Liver (tissue), 9 donors: ENCODE results near the gene MAD2L2. TPM values are rescaled to one million over a fixed set of nuclear protein-coding genes. Genes with fewer than 3 reads are reported as not detected.

ENCODE experiments used
- DNase-seq: peaks from one replicate; pipeline ENCODE4 v3.0.0-alpha.2; 2017; ENCODE audit warnings: low spot score
- H3K27ac ChIP-seq, 2 donors: one replicate each; pipeline ENCODE4 v1.7.0; 2013; ENCODE audit warnings: inconsistent platforms in 2 of 2, low read length in 2 of 2, control low read depth in 1 of 2, low read depth in 1 of 2, mild to moderate bottlenecking in 1 of 2
- H3K27me3 ChIP-seq, 4 donors: one replicate each; pipeline versions ENCODE4 v1.6.1 to v1.7.0; 2013; ENCODE audit warnings: low read length in 3 of 4, inconsistent platforms in 1 of 4, mild to moderate bottlenecking in 1 of 4, moderate library complexity in 1 of 4; ENCODE audit not compliant: control insufficient read depth in 4 of 4, insufficient read depth in 4 of 4
- H3K36me3 ChIP-seq, 4 donors: one replicate each; pipeline versions ENCODE4 v1.6.1 to v1.7.0; 2013; ENCODE audit warnings: low read length in 3 of 4, mild to moderate bottlenecking in 3 of 4, low read depth in 1 of 4, moderate library complexity in 1 of 4; ENCODE audit not compliant: control insufficient read depth in 4 of 4, insufficient read depth in 3 of 4
- H3K4me1 ChIP-seq, 4 donors: one replicate each; pipeline versions ENCODE4 v1.6.1 to v1.7.0; 2013; ENCODE audit warnings: low read length in 3 of 4, mild to moderate bottlenecking in 3 of 4, moderate library complexity in 1 of 4; ENCODE audit not compliant: control insufficient read depth in 4 of 4, insufficient read depth in 4 of 4
- H3K4me3 ChIP-seq, 3 donors: one replicate each; pipeline versions ENCODE4 v1.6.1 to v1.7.0; 2013; ENCODE audit warnings: low read length in 3 of 3, control low read depth in 1 of 3, low read depth in 1 of 3, mild to moderate bottlenecking in 1 of 3
- H3K9ac ChIP-seq, 2 donors: one replicate each; pipeline ENCODE4 v1.7.0; 2013; ENCODE audit warnings: low read length in 2 of 2, mild to moderate bottlenecking in 2 of 2, moderate library complexity in 2 of 2, control low read depth in 1 of 2, low read depth in 1 of 2
- H3K9me3 ChIP-seq, 4 donors: one replicate each; pipeline versions ENCODE4 v1.6.1 to v1.7.0; 2013; ENCODE audit warnings: low read length in 3 of 4; ENCODE audit not compliant: control insufficient read depth in 4 of 4
- ATF3 ChIP-seq: IDR thresholded peaks from 2 replicates; pipeline ENCODE4 v1.6.1; 2016; ENCODE audit warnings: antibody characterized with exemption
- CTCF ChIP-seq: fragments of 150-350 bp; IDR thresholded peaks from 2 replicates; pipeline ENCODE4 v1.5.1; 2017; ENCODE audit warnings: improper control_type of control experiment, low read depth, low read length; ENCODE audit not compliant: missing input control
- EGR1 ChIP-seq, 2 donors: IDR thresholded peaks; 2 replicates each; pipeline ENCODE4 v1.6.1; 2016 to 2018; ENCODE audit warnings: antibody characterized with exemption in 2 of 2, low read depth in 2 of 2
- FOXA1 ChIP-seq: IDR thresholded peaks from 2 replicates; pipeline ENCODE4 v1.6.1; 2016; ENCODE audit warnings: antibody characterized with exemption
- FOXA2 ChIP-seq: IDR thresholded peaks from 2 replicates; pipeline ENCODE4 v1.6.1; 2016; ENCODE audit warnings: antibody characterized with exemption
- GABPA ChIP-seq, 2 donors: IDR thresholded peaks in 1 of 2; conservative IDR thresholded peaks in 1 of 2; 2 replicates each; pipeline ENCODE4 v1.6.1; 2016; ENCODE audit warnings: antibody characterized with exemption in 2 of 2, mild to moderate bottlenecking in 1 of 2, moderate library complexity in 1 of 2
- HNF4A ChIP-seq, 2 donors: conservative IDR thresholded peaks; 2 replicates each; pipeline ENCODE4 v1.6.1; 2016; ENCODE audit warnings: antibody characterized with exemption in 2 of 2, mild to moderate bottlenecking in 2 of 2
- HNF4G ChIP-seq: IDR thresholded peaks from 2 replicates; pipeline ENCODE4 v1.6.1; 2016; ENCODE audit warnings: antibody characterized with exemption
- JUND ChIP-seq, 2 donors: IDR thresholded peaks; 2 replicates each; pipeline ENCODE4 v1.6.1; 2016; ENCODE audit warnings: antibody characterized with exemption in 2 of 2
- MAX ChIP-seq: IDR thresholded peaks from 2 replicates; pipeline ENCODE4 v1.6.1; 2016; ENCODE audit warnings: antibody characterized with exemption
- NR2F2 ChIP-seq: IDR thresholded peaks from 2 replicates; pipeline ENCODE4 v1.6.1; 2016; ENCODE audit warnings: antibody characterized with exemption
- RAD21 ChIP-seq, 2 donors: IDR thresholded peaks; 2 replicates each; pipeline ENCODE4 v1.6.1; 2016; ENCODE audit warnings: antibody characterized with exemption in 2 of 2, mild to moderate bottlenecking in 2 of 2
- REST ChIP-seq: IDR thresholded peaks from 2 replicates; pipeline ENCODE4 v1.6.1; 2016; ENCODE audit warnings: antibody characterized with exemption, mild to moderate bottlenecking
- RXRA ChIP-seq, 2 donors: IDR thresholded peaks; 2 replicates each; pipeline ENCODE4 v1.6.1; 2017 to 2018; ENCODE audit warnings: antibody characterized with exemption in 2 of 2, mild to moderate bottlenecking in 1 of 2
- SP1 ChIP-seq: IDR thresholded peaks from 2 replicates; pipeline ENCODE4 v1.6.1; 2018; ENCODE audit warnings: antibody characterized with exemption, mild to moderate bottlenecking
- TAF1 ChIP-seq: conservative IDR thresholded peaks from 2 replicates; pipeline ENCODE4 v1.6.1; 2016; ENCODE audit warnings: antibody characterized with exemption, mild to moderate bottlenecking
- YY1 ChIP-seq: IDR thresholded peaks from 2 replicates; pipeline ENCODE4 v1.6.1; 2016; ENCODE audit warnings: antibody characterized with exemption, mild to moderate bottlenecking
- ZBTB33 ChIP-seq: IDR thresholded peaks from 2 replicates; pipeline ENCODE4 v1.6.1; 2016; ENCODE audit warnings: antibody characterized with exemption
- WGBS: extraction: QIAGEN DNeasy Blood & Tissue Kit; methylation state at CpG from one replicate; pipeline ENCODE4 v1.1.7; 2013; 5-methylcytosine and 5-hydroxymethylcytosine counted together
- polyA plus RNA-seq, 2 donors: library from polyadenylated mRNA; stranded (reverse) in 1 of 2; unstranded in 1 of 2; fragments of 200-250 nt in 1 of 2; fragments of >200 nt in 1 of 2; fragmentation: Nextera tagmentation in 1 of 2; extraction: Ambion mirVana in 1 of 2; gene quantifications; one replicate each; pipeline versions ENCODE4 v1.2.1 to v1.2.3, GENCODE V29; 2013 to 2015
- total RNA-seq, 2 donors: library from RNA; depleted of rRNA; stranded (reverse); fragments of >200 nt; gene quantifications; one replicate each; pipeline ENCODE4 v1.2.3, GENCODE V29; 2014
- donor health status: healthy.
- donor health status: healthy.
- donor health status: healthy.
- donor health status: healthy.
- donor health status: healthy.

The MAD2L2 gene
- total and polyA plus RNA-seq, 4 donors = 17.5 to 43.1 (median 31.9) TPM

- Histone ChIP-seq H3K9me3 (no peaks in the 10 kb centered on the region), H3K4me3 (no peak overlapping the region), H3K4me1 (peaks cover 0 to 9% (median 5%) of the 10 kb centered on the region in 4 donors), H3K36me3 (no peaks in the 10 kb centered on the region), H3K9ac (no peak overlapping the region), H3K27ac (no peak overlapping the region), H3K27me3 (no peaks in the 10 kb centered on the region)
- TF ChIP-seq REST (no peak), SP1 (no peak), JUND (IDR thresholded peaks at IDR 0.05) (no peak), FOXA1 (no peak), MAX (no peak), NR2F2 (no peak), ZBTB33 (no peak), GABPA (IDR thresholded peaks at IDR 0.05 in 1 of 2, conservative IDR thresholded peaks at IDR 0.05 in 1 of 2) (no peak), ATF3 (no peak), RAD21 (IDR thresholded peaks at IDR 0.05) (no peak), CTCF (no peak), HNF4G (no peak), YY1 (no peak), TAF1 (no peak), FOXA2 (no peak), EGR1 (IDR thresholded peaks at IDR 0.05; ENCODE audit: low read depth in 2 of 2) (no peak), RXRA (IDR thresholded peaks at IDR 0.05) (no peak), HNF4A (conservative IDR thresholded peaks at IDR 0.05) (no peak)
- 34% methylated on average over 17 of the region's 17 CpGs for WGBS
- peak; percentile 57 for DNase-seq
Measured at GRCh38 chr1:11707621-11708276, 26.8 kb upstream of the MAD2L2 start.
